Activated CD4-positive, alpha-beta T cell treated with anti-CD3 and anti-CD28 coated beads, Interleukin-2, Interleukin-4, amounts not matched to agents 100 ng/mL and 50 ng/mL, durations not matched to agents 16 hours and 8 hours (primary cell): ENCODE data around the gene NKAPL.
A peak's percentile ranks its signal among the peaks of the same experiment; 100 is the strongest.

ENCODE experiments used
- DNase-seq: peaks from one replicate; pipeline ENCODE4 v3.0.0-alpha.2; 2020; ENCODE audit warnings: low spot score

NKAPL gene

DNA sequence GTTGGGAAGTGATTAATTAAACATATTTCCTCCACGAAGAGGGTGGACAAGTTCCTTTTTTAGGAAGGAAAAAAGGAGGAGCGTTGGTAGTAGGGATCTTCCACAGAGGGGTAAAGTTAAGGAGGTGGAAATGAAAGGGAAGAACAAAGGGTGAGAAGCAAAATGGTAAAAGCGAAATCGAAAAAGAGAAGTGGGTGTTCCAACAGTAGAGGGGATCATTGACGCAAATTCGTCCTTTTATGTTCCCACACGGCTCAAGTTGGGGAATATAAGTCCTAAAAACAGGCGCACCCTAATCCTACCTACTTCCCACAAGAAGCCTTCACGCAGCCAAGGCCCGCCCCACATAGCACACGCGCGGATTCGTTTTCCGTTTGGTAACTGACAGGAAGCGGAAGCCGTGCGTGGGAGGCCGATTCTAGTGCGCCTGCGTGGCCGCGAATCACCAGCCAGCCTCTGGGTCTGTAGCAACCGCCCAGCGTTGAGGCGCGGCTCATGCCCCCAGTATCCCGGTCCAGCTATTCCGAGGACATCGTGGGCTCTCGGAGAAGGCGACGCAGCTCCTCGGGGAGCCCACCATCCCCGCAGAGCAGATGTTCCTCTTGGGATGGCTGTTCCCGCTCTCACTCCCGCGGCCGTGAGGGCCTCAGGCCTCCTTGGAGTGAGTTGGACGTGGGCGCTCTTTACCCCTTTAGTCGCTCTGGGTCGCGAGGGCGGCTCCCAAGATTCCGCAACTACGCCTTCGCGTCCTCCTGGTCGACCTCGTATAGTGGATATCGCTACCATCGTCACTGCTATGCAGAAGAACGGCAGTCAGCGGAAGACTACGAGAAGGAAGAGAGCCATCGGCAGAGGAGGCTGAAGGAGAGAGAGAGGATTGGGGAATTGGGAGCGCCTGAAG is at the start of gene NKAPL:
NKAPL (plus strand) TSS at position 421 of the 901 bp plus-strand sequence; CDS start at position 496, 75 bp downstream.
- DNase-seq: no peak

GRCh38 chr6:28209753-28210535 is 49.2 kb upstream of the NKAPL start:
- DNase-seq: no peak

DNA sequence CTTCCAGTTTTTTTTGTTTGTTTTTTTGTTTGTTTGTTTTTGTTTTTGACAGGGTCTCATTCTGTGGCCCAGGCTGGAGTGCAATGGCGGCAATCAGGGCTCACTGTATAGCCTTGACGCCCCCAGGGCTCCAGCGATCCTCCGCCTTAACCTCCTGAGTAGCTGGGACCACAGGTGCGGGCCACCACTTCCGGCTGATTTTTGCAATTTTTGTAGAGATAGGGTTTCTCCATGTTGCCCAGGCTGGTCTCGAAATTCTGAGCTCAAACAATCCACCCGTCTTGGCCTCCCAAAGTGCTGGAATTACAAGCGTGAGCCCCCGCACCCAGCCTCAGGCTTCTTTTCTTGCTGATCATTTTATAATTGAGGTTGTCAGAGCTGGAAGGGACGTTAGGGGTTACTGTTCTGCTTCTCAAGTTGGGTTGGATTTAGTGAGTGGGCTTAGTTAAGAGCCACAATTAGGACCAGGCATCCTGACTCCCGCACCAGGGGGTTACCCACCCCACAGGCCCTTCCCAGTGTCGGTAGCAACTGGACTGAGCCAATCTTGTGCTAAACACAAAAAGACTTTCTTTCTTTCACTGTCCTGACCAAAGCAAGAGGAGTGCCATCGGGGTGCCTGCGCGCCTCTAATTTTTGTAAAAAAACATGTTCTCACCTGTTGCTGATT is 47.1 kb upstream of the NKAPL start:
- no peak for DNase-seq

DNA sequence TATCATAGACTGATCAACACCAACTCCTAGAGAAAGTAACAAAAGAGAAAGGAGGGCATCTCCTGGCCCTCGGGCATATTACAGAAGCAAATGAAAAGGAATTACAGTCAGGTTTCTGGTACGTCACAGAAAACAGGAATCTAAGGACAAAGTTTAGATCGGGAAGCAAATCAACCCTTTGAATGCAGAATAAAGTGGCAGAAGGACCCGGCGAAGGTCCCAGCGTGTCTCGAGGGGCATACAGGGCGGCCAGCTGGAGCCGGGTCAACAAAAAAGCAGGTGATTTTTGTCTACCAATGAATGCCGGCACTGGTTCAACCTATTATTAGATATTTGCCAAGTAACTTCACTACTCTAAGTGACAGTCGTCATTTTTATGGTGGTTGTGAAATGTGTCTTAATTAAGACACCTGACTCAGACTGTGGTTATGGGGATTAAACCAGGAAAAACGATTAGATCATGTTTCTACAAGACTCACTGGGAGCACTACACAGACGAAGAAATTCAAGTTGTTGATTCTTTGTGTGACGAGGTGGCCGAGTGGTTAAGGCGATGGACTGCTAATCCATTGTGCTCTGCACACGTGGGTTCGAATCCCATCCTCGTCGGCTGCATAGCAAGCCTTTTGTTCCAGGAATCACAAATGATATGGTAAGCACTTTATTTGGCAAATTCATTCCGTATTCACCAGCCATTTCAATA is 46.4 kb upstream of the NKAPL start:
- DNase-seq: peak; percentile 86

- no peak for DNase-seq
Observed at GRCh38 chr6:28213213-28213523, 45.9 kb upstream of the NKAPL start.

DNA sequence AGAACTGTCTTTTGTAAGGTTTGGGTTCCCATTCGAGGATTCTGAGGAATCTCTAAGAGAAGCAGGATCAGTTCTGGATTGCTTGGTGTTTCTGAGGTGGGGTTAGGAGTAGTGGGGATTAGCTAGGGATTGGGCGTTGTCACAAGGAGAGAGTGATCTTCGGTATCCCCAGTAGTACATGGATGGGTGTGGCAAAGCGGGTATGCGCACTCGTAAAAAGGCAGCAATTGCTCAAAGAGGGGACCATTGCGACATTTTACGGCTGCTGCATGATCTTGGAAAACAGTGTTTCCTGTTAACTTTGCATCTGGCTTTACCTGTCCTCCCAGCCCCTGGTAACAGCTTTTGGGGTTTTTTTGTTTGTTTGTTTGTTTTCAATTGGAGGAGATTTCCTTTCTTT is 43.7 kb upstream of the NKAPL start:
- no peak for DNase-seq

DNA sequence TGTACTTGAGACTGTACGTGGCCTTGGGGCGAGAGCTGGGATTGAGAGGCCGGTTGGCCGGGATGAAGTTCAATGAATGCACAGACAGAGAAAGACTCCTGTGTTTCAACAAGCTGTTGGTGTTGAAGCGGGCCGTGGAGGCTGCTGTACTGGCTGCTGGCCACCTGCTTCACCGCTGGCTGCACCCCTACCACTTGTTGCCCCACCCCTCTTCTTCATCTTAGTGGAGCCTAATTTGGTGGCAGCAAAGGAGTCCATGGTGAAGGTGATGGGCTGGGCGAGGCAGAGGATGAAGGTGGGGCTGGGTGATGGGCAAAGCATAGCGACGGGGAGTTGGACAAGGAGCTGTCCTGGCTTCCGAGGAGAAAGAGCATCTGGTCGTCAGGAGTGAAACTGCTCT is 41.2 kb upstream of the NKAPL start:
- no peak for DNase-seq

- no peak for DNase-seq
Observed at GRCh38 chr6:28218312-28219248, 40.5 kb upstream of the NKAPL start.

- DNase-seq: no peak
Observed at GRCh38 chr6:28220257-28221133, 38.6 kb upstream of the NKAPL start.

GRCh38 chr6:28224131-28225055 is 34.7 kb upstream of the NKAPL start:
- DNase-seq: no peak

GRCh38 chr6:28225056-28225834 is 33.9 kb upstream of the NKAPL start, which contains the start of gene ZSCAN9:
TSS of gene ZSCAN9 (plus strand) at chr6:28225275. CDS start at chr6:28227085, 1,810 bp downstream.
- peak; percentile 46 for DNase-seq

DNA sequence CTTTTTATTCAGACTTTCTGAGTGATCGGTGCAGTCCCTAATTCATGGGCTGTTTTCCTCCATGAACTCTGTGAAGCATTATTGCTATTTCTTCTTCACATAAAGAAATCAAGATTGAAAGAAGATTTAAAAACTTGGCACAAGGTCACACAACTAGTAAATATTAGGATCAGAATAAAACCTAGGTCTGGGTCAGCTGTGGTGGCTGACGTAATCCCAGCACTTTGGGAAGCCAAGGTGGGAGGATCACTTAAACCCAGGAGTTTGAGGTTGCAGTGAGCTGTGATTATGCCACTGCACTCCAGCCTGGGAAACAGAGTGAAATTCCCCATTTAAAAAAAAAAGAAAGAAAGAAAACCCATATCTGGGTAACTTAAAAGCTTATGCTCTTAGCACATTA is 32.6 kb upstream of the NKAPL start:
- no peak for DNase-seq

DNA sequence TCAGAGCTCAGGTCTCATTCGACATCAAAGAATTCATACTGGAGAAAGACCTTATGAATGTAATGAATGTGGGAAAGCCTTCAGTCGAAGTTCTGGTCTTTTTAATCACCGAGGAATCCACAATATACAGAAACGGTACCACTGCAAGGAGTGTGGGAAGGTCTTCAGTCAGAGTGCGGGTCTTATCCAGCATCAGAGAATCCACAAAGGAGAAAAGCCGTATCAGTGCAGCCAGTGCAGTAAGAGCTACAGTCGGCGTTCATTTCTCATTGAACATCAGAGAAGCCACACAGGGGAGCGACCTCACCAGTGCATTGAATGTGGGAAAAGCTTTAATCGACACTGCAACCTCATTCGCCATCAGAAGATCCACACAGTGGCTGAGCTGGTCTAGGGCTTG is 26.3 kb upstream of the NKAPL start:
- DNase-seq: no peak

GRCh38 chr6:28235912-28236452 is 23.1 kb upstream of the NKAPL start:
- no peak for DNase-seq

- DNase-seq: no peak
Observed at GRCh38 chr6:28239636-28240035, 19.5 kb upstream of the NKAPL start.

DNA sequence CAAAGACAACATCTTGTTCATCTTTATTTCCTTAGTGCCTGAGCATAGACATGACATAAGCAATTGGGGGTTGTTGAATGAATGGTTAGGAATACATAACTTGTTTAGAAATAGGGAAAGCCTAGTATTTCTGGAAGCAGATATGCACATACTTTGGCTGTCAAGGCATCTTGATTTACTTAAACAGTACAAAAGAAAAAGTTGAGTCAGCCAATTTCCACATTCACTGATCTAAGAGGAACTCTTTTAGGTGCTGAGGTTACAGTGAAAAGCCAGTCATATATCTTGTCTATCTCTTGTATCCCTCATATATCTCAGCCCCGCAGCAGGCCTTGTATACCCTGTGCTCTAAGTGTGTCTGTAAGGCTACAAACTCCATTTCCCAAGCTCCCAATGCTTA is 18.6 kb upstream of the NKAPL start:
- no peak for DNase-seq

GRCh38 chr6:28243946-28244345 is 15.2 kb upstream of the NKAPL start:
- DNase-seq: no peak
